HG02588 (cell line): Measurements from ENCODE around the gene C9orf50.

Experiments used
- ATAC-seq: cut with Tn5 transposase; IDR thresholded peaks from one replicate; pipeline ENCODE4 v1.9.1; 2021; ENCODE audit warnings: mild to moderate bottlenecking, moderate library complexity; ENCODE audit not compliant: unreplicated experiment

C9orf50 gene

DNA sequence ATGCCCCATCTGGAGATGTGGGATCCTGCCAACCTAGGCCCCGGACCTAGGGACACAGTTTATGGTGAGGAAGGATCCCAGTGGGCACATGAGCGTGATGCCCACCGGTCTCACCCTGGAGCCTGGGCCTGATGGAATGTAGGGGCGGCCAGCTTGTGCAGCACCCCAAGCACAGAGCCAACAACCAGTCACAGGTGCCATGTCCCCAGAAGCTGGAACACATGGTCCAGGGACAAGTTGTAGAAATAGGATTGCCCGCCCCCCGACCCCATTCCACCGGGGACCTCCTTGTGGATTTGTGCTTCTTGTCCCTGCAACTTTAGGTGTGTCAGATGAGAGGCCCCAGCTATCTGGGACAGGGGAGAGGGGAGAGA is 48.9 kb downstream of the C9orf50 start:
- no peak for ATAC-seq

DNA sequence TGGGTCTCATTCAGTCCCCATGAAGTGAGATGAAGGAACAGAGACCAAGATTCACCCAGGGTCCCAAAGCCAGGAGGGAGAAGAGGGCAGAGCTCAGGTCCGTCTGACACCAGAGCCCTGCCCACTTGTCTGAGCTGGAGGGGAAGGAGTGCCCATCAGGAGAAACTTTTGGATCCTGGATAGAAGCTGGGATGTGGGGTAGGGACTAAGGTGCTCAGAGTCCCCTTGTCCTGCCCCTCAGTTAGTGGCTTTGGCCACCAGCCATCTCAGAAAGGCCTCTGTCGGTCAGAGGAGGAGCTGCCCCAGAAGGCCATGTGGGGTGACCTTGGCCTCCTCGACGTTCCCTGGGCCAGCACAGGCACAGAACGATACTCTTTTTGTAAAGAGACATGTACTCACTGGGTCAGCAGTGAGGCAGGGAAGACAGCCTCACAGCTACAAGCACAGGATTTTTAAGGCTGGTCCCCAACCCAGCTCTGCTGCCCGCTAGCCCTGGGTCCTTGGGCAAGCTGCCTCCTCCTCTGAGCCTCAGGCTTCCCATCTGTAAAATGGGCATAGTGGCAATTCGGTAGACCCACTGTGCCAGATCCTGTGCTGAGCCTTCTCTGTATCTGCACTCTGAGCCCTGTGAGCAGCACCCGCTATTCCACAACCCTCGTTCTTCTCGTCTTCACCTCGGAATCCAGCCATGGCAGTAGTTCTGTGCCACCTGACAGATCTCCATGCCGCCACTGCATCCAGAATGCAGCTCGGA is 49.4 kb downstream of the C9orf50 start:
- ATAC-seq: no peak

DNA sequence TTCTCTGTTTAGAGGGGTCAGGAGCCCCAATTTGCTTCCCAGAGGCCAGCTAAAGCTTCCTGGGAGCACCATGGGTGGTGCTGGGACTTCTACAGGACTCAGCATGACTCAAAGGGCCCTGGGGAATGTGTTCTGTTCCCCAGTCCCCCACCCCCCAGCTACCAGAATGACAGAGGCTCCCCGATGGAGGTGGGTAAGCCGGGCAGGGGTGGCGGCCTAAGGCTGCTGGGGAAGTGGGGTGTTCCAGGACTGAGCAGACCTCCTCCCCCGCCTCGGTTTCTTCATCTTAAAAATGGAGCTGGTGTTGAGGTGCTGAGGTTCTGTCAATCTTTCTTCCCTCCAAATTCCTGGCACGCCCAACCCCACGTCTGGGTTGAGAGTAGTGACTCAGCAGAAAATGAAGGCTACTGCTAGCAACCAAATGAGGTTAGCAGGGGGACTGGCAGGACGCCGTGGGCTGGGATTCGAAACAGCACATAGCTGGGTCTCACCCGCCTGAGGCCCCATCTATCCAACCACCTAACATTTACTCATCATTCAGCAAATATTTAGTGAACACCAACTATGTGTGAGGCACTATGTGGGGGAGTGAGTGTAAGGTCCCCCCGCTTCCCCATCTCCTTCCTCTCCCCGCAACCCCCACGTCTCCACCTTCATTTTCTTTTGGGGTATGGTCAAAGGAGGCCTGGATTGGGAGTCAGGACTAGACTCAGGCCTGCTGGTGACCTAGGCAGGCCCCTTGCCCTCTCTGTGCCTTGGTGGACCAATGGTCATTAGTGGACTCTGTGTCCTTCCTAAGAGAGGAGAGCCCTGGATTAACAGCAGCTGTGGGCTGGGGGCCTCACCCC is 50.2 kb downstream of the C9orf50 start:
- ATAC-seq: no peak

DNA sequence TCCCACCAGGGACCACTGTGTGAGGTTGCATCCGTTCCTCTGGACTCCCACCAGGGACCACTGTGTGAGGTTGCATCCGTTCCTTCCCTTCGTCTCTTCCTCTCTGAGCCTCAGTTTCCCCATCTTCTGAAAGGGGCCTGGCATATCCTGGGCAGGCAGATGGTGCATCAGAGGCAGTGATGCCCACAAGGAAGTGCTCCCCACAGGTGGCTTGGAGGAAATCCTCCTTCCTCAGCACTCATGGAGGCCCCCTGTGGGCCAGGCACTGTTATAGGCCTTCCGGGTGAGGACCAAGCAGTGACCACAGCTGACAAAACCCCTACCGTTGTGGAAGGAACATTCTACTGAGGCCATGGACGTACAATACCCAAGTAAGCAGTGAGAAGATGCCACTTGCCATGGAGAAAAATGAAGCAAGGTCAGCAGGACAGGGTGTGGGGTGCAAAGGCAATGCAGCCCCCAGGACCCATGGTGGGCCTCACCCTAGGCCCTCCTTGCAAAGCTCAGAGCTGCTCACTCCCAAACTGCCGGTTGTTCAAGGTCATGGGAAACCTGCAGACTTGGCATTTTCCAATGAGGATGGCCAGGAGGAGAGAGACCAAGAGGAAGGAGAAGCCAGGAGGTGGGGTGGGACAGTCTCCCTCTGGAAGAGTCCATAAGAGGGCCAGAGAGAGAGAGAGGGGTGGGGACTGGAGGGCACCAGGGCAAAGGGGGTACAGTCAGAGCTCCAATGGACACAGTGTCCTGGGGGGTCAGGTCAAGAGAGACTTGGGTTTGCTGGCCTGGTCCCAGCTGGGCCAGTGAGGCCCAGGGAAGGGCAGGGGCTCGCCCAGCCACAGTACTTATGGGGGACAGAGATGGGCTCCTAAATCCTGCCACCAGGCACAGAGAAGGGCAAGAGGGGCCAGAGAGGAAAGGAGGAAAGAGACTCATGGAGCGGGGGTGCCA is 51.1 kb downstream of the C9orf50 start:
- ATAC-seq: no peak

DNA sequence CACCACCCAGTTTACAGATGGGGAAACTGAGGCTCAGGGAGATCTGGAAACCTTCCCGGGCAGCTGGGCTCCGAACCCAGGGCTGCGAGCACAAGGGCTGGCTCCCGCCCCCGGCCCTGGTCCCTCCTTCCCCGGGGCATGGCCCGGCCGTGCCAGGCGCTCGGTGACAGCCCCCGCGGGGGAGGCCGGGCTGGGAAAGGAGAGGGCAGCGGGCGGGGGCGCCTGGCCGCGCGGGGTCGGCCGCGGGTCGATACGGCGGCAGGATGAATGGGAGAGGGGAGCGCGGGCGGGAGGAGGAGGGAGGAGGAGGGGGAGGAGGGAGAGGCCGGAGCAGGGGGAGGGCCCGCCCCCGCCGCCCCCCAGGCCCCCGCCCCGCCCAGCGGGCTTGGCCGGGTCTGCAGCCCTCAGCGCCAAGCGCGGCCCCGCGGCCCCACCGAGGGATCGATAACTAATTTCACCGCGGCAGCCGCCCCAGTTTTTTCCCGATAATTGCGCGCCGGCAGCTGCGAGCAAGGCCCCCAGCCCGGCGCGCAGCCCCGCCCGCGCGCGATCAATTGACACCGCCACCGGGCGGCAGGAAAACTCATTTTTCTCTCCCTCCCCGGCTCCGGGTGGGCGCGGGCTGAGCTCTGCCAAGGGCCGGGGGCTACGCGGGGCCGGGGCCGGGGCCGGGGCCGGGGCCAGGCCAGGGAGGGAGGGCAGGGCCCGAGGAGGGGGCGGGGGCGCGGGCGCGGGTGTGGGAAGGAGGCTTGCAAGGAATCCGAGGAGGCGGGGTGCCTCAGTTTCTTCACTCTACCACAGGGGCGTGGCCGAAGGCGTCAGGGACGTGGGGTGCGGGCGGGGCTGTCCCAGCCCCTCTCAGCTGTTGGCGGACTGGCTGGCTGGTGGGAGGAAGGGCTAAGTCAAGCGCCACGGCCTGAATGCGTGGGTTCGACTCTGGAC is 52.1 kb downstream of the C9orf50 start:
- no peak for ATAC-seq

DNA sequence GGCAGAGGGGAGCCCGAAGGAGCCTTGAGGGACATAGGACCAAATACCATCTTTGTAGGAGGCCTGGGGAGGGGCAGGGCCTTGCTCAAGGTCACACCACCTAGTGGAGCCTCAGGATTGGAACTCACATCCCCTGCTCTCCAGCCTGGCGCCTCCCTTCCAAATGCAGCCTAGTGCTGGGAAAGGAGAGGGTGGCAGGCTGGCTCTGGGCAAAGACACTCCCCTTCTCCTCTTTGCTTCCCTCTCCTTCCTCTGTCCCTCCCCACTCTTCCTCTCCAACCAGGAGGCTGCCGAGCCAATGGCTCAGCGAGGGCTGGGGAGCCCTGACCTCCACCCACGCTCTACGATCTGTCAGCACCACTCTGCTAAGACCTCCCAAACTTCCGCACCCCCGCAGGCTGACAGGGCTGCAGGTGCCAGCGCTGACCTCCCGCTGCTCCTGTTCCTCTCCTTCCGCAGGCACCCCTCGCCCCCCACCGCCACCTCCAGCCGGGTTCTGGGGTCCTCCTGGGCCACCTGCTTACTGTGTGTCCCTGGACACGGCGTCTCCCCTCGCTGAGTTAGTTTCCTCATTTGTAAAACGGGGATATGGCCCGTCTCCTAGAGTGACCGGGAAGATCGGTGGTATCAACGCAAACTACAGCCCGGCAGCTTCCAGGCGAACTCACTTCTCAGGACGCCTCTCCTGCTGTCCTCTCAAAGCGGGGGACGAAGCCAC is 52.9 kb downstream of the C9orf50 start:
- no peak for ATAC-seq

DNA sequence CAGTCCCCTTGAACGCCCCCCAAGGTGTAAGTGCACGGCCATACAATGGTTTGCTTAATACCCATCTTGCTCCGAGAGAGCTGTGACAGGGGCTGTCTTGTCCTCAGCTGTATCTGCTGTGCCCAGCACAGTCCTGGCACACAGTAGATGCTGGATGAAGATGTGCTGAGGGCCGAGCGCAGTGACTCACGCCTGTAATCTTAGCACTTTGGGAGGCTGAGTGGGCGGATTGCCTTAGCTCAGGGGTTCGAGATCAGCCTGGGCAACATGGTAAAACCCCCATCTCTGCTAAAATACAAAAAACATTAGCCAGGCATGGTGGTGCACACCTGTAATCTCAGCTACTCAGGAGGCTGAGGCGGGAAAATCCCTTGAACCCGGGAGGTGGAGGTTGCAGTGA is 53.6 kb downstream of the C9orf50 start:
- ATAC-seq: no peak

DNA sequence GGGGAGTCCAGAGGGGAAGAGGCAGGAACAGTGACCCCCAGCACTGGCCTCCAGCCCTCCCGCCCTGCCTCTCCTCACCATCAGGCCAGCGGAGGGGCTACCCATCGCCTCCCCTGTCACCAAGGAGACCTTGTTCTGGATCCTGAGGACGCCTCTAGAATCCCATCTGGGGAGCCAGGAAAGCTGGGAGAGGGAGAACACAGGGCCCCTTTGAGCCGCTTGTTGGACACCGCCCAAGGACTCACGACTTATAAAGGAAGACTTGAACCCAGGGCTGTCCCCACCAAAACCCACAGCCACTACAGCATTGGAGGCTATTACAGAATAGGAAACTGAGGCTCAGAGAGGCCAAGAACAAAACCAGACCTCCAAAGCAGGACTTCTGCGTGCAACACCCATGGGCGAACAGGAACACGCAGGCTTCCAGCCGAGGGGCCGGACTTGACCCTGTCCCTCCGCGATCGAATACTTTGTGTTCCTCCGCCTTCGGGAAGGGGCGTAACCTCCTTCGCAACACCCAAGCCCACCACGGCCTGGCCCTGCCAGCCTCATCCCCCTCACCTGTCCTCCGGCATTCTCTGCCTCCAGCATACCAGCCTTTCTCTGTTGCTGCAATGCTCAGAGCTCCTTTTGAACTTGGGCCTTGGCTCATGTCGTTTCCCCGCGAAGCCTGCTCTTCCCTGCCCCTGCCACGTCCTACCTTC is 54.2 kb downstream of the C9orf50 start:
- ATAC-seq: no peak

DNA sequence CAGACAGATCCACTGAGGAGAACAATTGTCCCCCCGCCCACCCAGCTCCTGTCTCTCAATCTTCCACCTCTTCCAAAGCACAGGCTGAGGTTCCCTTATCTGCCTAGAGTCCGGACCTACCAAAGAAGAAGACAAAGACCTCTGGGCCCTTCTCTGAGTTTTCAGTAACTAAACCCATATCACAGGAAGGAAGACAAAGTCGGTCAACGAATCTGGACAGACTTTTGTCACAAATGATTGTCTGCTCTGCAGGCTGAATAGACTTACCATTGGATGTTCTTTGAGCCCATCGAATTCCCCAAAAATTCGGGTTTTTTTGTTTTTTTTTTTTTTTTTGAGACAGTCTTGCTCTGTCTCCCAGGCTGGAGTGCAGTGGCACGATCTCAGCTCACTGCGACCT is 58.0 kb downstream of the C9orf50 start:
- ATAC-seq: no peak

DNA sequence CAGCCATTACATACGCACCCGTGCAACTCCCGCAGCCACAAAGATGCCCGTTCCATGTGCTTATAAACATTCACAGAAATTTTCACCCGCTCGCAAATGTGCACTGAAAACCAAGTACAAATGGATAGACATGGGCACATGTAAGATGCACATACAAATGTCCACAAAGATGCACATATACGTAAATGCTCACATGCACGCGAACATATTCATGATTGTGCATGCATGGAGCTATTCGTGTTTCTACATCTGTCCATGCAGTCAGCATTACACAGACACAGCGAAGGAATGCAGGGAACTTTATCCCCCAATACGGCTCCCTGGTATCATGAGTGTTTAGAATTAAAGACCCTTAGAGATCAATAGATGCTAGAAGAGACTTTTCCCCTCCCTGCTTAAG is 58.4 kb downstream of the C9orf50 start:
- no peak for ATAC-seq
